ENCODE measurements around the gene MIB1. TPM values are rescaled to one million over a fixed set of nuclear protein-coding genes. Genes with fewer than 3 reads are reported as not detected.

Gene MIB1
- total RNA-seq, 4 donors from 2014 or later: 14.1 to 34.9 (median 22.7) TPM

DNA sequence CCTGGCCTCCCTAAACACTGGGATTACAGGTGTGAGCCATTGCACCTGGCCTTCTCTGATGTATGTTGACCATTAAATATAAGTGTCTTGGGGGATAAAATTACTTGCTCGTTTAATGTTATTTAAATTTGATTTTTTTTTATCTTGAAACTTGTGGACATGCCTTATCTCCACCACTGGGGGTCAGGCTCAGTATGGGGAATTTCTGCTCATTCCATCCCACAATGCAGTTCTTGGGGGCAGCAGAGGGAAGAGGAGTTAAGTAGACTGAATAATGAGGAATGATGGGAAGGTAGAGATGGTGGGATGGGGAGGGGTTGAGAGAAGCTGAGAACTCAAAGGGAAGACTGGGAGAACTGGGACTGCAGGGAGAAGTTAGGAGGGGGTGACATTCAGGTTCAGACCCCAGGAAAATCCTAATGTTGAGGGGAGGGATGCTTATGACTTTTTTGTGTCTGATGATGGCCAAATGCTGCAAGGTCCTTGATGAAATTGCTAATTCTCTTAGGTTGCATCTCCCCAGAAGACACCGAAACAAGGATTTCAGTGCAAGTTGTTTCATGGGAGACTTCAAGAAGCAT, 174.2 kb downstream of the MIB1 start:
- intact Hi-C loops (cut with DNase I): loop anchor here (5.0 kb wide), 1 partner anchor 47 kb away; no protein-coding TSS in a partner anchor
- Histone ChIP-seq H3K36me3 (no peaks in the 10 kb centered on the region), H3K4me1 (no peaks in the 10 kb centered on the region), H3K4me3 (no peak overlapping the region), H3K9me3 (peaks cover 0 to 13% (median 3%) of the 10 kb centered on the region in 3 donors), H3K27ac (no peak overlapping the region), H3K27me3 (no peaks in the 10 kb centered on the region)
- DNase-seq: no peak
- 46 to 47% methylated on average over 2 of the region's 2 CpGs for WGBS, 2 donors
- no peak for TF ChIP-seq POLR2A (IDR thresholded peaks at IDR 0.05)
- TF ChIP-seq, protein P1, sequence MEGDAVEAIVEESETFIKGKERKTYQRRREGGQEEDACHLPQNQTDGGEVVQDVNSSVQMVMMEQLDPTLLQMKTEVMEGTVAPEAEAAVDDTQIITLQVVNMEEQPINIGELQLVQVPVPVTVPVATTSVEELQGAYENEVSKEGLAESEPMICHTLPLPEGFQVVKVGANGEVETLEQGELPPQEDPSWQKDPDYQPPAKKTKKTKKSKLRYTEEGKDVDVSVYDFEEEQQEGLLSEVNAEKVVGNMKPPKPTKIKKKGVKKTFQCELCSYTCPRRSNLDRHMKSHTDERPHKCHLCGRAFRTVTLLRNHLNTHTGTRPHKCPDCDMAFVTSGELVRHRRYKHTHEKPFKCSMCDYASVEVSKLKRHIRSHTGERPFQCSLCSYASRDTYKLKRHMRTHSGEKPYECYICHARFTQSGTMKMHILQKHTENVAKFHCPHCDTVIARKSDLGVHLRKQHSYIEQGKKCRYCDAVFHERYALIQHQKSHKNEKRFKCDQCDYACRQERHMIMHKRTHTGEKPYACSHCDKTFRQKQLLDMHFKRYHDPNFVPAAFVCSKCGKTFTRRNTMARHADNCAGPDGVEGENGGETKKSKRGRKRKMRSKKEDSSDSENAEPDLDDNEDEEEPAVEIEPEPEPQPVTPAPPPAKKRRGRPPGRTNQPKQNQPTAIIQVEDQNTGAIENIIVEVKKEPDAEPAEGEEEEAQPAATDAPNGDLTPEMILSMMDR (IDR thresholded peaks at IDR 0.05): peak in 2 of 6 experiments; percentile 28 to 43

- peaks cover 0 to 13% (median 3%) of the 10 kb centered on the region in 3 donors for H3K9me3 ChIP-seq
- intact Hi-C loops (cut with DNase I): no loop called here
- H3K4me1 ChIP-seq: no peaks in the 10 kb centered on the region
- DNase-seq: no peak
- WGBS, 2 donors: 83 to 86% methylated on average over 9 of the region's 9 CpGs
- no peaks in the 10 kb centered on the region for H3K36me3 ChIP-seq
- H3K27ac ChIP-seq: no peak overlapping the region
- no peak overlapping the region for H3K4me3 ChIP-seq
- TF ChIP-seq, protein P1 (IDR thresholded peaks at IDR 0.05): no peak
- TF ChIP-seq POLR2A (IDR thresholded peaks at IDR 0.05): no peak
- no peaks in the 10 kb centered on the region for H3K27me3 ChIP-seq
These were observed 175.0 kb downstream of the MIB1 start for GRCh38 chr18:21915546-21915945.

- Histone ChIP-seq H3K4me3 (no peak overlapping the region), H3K9me3 (peaks cover 0 to 13% (median 3%) of the 10 kb centered on the region in 3 donors), H3K27me3 (no peaks in the 10 kb centered on the region), H3K36me3 (no peaks in the 10 kb centered on the region), H3K27ac (no peak overlapping the region), H3K4me1 (no peaks in the 10 kb centered on the region)
- intact Hi-C loops (cut with DNase I): no loop called here
- 61 to 69% methylated on average over 2 of the region's 2 CpGs for WGBS, 2 donors
- TF ChIP-seq POLR2A (IDR thresholded peaks at IDR 0.05): no peak
- TF ChIP-seq, protein P1 (IDR thresholded peaks at IDR 0.05): no peak
- no peak for DNase-seq
These were observed 176.0 kb downstream of the MIB1 start for GRCh38 chr18:21916594-21916993.

DNA sequence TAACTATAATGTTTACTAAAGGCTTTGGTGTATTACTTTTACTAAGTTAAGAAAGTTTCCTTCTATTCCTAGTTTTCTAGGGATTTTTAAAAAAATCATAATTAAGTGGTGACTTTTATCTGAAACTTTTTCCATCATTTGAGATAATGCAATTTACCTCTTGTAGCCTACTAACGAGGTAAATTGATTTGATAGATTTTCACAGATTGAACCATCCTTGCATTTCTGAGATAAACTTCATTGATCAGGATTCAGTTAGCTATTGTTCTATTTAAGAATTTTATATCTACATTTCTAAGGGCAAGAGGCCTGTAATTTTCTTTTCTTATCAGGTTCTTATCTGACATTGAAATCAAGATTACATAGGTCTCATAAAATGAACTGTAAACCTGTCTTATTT, 178.1 kb downstream of the MIB1 start:
- Histone ChIP-seq H3K4me1 (no peaks in the 10 kb centered on the region), H3K27me3 (no peaks in the 10 kb centered on the region), H3K27ac (no peak overlapping the region), H3K4me3 (no peak overlapping the region), H3K9me3 (peaks cover 0 to 13% (median 3%) of the 10 kb centered on the region in 3 donors), H3K36me3 (no peaks in the 10 kb centered on the region)
- 71 to 78% methylated on average over 1 of the region's 1 CpG for WGBS, 2 donors
- TF ChIP-seq POLR2A (IDR thresholded peaks at IDR 0.05): no peak
- TF ChIP-seq, protein P1 (IDR thresholded peaks at IDR 0.05): no peak
- no peak for DNase-seq
- intact Hi-C loops (cut with DNase I): no loop called here

Small RNA genes within 50 kb of the gene (small RNA-seq; reads per million reads assigned to genes)
- gene AC103987.3: 0 reads per million in 4 donors
- gene RF00019: 0 reads per million in 4 donors
- 0 reads per million in 4 donors for gene RF00045
- 0 to 0.15 (median 0) reads per million in 4 donors for gene RF01241
- gene RN7SL233P: 0 reads per million in 4 donors
- gene RNU6-1038P: 0 reads per million in 4 donors

Other genes starting within 250 kb of the MIB1 start
- gene ESCO1, start 140.1 kb upstream of the MIB1 start, total RNA-seq: 10 to 100 TPM in 3 of 4 donors, 1 to 10 TPM in 1; 8.7 to 17.1 (median 14.6) TPM
- 10 to 100 TPM in 3 of 4 donors, 1 to 10 TPM in 1; 4.4 to 19.5 (median 12.1) TPM for gene SNRPD1, start 128.5 kb upstream of the MIB1 start, total RNA-seq
- 10 to 100 TPM; 11.8 to 21.1 (median 14.0) TPM for gene ABHD3, start 36.0 kb upstream of the MIB1 start, total RNA-seq